Activated gamma-delta T cell (primary cell): ENCODE measurements around the gene C2CD2L.
"Not testable (repeated sequence)": the region's sequence is repeated elsewhere in the genome, so short reads cannot be mapped to it uniquely, and the experiment has no call there.

Source experiments
- DNase-seq: peaks from one replicate; lab custom pipeline; 2025; lab: John Stamatoyannopoulos, UW
- total RNA-seq, 2 donors: gene quantifications; one replicate each; lab custom pipeline; 2026; lab: John Stamatoyannopoulos, UW

C2CD2L gene
- 30.2 to 40.5 reads per million in 2 donors for total RNA-seq

DNA sequence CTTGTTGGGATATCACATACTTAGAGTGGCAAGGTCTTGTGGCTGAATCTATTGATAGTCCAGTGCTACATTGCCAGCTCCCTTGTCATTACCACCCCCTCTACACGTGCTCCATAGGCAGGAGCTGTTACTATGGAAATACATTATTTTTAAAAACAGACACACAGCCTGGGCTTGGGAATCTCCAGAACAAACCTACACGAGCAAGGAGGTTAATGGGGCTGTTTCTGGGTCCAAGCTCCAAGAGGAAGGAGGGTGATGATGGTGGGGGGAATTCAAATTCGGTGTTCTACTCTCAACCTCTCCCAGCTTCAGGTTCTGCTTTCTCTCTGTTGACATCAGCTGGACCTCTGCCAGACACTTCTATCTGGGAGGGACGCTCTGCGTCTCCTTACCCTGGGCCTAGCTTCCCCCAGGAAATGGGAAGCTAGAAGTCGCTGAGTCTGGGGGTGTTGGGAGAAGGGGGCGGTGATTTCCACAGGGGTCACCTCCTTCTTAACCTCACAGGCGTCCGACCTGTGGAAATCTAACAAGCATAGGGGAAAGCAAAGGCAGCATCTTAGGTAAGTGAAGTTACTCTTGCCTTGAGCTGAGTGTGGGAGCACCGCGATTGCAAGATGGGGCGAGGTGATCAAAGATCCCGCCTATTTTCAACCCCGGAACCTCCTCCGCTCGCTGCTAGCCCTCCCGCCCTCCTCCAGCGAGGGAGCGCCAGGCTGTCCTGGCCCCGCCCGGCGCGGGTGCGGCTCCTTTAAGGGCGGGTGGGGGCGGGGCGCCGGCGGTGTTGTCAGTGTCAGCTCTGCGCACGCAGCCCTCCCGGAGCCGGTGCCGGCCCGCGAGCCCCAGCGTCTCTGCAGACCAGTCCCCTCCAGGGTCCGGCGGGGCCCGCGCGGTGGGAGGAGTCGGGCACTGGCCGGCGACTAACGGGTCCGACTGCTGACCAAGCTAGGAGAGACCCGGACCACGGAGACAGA is at the start of gene C2CD2L:
C2CD2L (plus strand) TSS at position 781 of the 974 bp plus-strand sequence. CDS start 398 bp downstream, outside the sequence.
- DNase-seq, result peak; percentile 82

DNA sequence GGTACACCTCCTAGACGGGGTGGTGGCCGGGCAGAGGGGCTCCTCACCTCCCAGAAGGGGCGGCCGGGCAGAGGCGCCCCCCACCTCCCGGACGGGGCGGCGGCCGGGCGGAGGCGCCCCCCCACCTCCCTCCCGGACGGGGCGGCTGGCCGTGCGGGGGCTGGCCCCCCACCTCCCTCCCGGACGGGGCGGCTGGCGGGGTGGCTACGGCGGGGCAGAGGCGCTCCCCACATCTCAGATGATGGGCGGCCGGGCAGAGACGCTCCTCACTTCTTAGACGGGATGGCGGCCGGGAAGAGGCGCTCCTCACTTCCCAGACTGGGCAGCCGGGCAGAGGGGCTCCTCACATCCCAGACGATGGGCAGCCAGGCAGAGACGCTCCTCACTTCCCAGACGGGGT is 48.0 kb upstream of the C2CD2L start:
- DNase-seq, result not testable (repeated sequence)

DNA sequence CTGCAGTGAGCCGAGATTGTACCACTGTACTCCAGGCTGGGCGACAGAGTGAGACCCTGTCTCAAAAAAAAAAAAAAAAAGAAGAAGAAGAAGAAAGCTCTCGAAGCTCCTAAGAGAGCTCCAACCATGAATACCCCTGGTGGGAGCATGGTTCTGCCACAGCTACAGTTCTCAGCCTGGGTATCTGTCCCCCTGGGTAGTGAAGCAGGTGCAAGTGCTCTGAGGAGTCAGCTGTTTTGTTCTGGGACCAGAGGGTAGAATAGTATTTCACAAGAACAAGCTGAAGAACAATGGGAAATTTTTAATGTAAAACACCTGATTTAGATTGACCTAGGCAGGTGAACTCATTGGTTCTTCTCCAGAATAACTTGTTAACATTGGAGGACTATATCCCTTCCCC is 45.9 kb upstream of the C2CD2L start:
- no peak for DNase-seq

DNA sequence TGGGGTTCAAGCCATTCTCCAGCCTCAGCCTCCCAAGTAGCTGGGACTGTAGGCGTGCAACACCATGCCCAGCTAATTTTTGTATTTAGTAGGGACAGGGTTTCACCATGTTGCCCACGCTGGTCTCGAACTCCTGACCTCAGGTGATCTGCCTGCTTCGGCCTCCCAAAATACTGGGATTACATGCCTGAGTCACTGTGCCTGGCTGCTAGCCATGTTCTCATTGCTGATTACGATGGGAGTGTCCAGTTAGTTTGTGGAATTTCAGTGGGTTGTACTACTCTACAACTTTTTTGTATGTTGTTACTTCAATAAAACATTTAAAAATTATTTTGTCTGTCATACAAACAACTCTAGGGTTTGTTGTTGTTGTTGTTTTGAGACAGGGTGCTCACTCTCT is 44.4 kb upstream of the C2CD2L start:
- DNase-seq, result no peak

DNA sequence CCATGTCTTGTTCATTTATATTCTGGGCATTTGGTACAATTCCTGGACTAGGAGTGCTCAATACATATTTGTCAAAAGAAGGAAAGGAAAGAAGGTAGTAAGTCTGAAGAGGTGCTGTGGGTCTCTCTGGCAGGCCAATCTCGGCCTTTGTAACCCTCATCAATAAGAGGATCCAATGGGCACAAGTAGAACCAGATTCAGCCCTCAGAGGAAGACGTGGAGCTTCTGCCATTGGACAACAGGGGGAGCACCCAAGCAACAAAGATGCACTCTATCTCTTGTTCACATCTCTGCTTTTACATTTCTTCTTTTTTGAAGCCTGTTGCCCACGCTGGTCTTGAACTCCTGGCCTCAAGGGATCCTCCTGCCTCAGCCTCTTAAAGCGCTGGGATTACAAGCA is 41.8 kb upstream of the C2CD2L start:
- DNase-seq, result no peak

DNA sequence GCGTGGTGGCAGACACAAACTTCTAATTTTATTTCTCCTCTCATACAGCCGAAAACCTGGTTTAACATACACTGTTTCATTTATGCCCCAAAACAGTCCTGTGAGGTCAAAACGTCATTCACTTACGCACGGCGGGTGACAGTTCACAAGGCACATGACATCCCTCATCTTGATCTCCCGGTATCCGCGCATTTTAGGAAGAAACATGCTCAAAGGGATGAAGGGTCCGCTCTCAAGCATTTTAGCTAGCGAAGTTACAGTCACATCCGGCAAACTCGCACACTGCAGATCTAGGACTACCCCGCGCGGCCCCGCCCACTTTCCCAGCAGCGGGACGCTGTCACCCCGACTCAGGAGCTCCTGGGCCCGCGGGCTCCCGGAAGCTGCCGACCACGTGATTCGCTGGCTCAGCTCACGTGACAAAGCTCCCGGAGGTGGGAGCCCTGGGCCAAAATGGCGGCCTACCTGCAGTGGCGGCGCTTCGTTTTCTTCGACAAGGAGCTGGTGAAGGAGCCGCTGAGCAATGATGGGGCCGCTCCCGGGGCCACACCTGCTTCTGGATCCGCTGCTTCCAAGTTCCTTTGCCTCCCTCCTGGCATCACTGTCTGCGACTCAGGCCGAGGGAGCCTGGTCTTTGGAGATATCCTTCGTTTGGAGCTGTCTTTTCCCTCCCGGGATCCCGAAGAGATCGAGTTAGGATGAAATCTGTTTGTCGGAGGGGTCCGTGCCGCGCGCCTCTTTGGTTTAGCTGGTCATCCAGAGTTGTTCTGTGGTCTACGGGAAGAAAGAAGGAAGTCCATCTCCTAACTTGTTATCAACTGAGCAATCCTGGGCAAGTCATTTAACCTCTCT is 39.5 kb upstream of the C2CD2L start, which contains the start of gene VPS11:
VPS11 (plus strand) TSS at position 448 of the 852 bp plus-strand sequence; CDS start at position 454, 6 bp downstream.
- DNase-seq, result peak; percentile 98

DNA sequence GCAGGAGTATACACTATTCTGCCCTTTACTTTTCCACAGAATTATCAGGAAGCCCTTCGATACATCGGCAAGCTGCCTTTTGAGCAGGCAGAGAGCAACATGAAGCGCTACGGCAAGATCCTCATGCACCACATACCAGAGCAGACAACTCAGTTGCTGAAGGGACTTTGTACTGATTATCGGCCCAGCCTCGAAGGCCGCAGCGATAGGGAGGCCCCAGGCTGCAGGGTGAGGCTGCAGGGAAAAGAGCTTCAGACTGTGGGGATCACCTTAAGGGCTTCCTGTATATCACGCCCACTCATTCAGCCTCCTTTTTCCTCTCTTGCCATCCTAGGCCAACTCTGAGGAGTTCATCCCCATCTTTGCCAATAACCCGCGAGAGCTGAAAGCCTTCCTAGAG is 29.3 kb upstream of the C2CD2L start:
- DNase-seq, result no peak

DNA sequence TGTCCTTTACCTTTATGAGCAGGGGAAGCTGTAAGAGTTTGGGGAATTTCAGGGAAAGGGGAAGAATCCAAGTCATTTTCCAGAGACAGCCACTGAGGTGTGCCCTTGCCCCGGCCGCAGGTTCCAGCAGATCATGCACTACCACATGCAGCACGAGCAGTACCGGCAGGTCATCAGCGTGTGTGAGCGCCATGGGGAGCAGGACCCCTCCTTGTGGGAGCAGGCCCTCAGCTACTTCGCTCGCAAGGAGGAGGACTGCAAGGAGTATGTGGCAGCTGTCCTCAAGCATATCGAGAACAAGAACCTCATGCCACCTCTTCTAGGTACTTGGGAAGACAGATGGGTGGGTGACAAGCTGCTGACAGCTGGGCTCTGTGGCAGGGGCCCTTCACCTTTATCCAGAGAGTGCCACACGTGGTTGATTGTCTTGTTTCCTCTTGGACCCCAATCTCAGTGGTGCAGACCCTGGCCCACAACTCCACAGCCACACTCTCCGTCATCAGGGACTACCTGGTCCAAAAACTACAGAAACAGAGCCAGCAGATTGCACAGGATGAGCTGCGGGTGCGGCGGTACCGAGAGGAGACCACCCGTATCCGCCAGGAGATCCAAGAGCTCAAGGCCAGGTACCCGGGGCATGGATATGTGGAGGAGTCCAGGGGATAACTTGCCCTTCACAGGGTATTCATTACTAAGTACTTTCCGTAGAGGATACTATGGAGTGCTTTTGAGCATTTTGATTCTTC is 28.3 kb upstream of the C2CD2L start:
- no peak for DNase-seq

DNA sequence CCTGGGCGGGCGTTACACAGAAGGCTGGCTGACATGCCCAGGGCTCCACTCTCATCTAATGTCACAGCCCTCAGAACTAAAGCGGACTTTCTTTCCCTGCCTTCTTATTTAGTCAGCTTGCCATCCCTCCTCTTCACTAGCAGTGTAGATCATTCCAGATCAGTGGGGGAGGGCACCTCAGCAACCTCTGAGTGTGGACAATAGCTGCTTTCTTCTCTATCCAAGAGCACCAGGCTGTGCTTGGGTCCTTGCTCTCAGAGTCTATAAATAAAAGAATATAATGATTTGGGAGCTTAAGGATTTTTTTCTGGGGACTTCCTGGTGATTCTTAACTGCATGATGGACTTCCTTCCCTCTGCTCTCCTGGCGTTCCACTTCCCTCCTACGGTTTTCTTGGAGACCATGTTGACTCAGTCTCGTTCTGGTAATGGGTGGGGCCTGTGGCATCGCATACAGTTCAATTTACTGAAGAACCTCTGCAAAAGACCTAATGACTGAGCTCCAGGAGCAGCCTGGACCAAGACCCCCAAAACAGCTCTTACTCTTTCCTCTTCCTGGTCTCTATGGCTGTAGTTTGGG is 25.4 kb upstream of the C2CD2L start:
- no peak for DNase-seq

DNA sequence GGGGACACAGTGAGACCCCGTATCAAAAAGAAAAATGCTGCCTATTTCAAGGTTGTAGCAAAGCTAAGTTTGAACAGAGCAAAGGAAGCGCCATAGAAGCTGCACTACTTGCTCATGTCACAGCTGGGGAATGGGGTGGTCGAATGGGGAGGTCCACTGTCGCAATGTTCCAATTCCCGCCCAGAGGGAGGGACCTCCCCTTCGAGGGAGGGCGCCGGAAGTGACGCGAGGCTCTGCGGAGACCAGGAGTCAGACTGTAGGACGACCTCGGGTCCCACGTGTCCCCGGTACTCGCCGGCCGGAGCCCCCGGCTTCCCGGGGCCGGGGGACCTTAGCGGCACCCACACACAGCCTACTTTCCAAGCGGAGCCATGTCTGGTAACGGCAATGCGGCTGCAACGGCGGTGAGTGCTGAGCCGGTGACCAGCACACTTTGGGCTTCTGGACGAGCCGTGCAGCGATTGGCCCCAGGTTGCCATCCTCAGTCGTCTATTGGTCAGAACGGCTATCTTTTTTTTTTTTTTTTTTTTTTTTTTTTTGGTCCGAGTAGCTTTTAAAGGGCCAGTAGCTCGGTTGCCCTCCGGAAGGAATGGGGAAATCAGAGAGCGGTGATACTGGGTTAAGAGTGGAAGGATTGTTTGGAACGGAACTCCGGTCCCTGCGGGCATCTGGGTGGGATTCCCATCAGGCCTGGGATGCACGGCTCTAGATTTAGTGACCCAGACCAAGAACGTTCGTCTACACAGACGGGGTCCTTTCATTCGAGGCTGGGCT is 22.3 kb upstream of the C2CD2L start, which contains the start of gene HMBS:
HMBS (plus strand) TSS at position 219 of the 774 bp plus-strand sequence; CDS start at position 372, 153 bp downstream.
- peak; percentile 86 for DNase-seq

DNA sequence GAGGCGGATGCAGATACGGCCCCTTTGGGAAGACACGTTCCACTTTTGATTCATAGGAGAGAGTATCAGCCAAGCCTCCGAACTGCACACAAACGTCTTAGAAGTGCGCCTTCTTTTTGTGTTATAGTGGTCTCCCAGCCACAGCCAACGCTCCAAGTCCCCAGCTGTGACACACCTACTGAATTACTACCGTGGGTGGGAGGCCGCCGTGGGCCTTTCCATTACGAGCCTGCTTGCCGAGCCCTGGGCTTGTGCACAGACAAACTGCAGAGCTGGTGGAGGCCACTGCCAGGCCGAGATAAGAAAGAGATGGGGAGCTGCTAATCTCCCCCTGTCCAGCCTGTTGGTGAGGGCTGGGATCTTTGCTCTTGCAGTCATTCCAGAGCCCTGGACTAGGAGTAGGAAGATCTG is 21.7 kb upstream of the C2CD2L start:
- DNase-seq, result no peak

DNA sequence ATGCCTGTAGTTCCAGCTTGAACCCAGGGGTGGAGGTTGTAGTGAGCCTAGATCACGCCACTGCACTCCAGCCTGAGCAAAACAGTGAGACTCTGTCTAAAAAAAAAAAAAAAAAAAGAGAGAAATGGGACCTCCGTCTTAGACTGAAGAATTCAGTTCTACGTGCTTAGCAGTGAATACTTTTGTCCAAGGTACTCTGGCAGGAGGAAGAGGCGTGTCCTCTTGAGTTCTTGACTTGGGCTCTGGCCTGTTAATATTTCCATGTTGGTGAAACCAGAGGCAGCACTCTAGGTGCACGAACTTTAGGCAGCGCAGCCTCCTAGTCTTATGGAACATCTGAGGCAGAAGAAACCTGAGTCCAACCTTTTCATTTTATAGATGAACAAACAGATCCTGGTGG is 20.0 kb upstream of the C2CD2L start:
- DNase-seq, result no peak

DNA sequence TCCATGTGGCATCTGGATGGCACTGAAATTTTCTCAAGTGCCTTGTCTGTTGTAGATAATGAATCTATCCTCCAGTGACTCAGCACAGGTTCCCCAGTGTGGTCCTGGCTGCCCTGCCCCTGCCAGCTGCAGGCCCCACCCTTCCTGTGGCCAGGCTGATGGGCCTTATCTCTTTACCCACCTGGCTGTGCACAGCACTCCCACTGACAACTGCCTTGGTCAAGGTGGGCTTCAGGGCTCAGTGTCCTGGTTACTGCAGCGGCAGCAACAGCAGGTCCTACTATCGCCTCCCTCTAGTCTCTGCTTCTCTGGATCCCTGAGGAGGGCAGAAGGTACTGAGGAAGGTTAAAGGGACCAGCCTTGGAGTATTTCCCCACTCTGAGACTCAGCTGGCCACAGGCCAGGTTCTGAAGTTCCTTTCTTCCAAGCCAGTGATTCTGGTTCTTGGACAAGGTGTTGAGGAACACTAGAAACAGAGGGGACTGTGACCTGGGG is 19.4 kb upstream of the C2CD2L start:
- no peak for DNase-seq

DNA sequence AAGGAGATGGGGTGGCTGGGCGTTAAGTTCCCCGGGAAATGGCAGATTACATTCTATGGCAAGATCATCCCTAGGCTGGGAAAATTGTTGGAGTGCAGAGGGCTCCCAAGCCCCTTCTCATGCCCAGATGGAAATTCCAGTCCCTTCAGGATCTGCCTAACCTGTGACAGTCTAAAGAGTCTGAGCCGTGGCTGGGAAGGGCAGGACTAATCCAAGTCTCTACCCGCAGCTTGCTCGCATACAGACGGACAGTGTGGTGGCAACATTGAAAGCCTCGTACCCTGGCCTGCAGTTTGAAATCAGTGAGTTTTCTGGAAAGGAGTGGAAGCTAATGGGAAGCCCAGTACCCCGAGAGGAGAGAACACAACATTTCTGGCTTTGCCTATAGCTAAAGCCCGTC is 18.7 kb upstream of the C2CD2L start:
- DNase-seq, result no peak

DNA sequence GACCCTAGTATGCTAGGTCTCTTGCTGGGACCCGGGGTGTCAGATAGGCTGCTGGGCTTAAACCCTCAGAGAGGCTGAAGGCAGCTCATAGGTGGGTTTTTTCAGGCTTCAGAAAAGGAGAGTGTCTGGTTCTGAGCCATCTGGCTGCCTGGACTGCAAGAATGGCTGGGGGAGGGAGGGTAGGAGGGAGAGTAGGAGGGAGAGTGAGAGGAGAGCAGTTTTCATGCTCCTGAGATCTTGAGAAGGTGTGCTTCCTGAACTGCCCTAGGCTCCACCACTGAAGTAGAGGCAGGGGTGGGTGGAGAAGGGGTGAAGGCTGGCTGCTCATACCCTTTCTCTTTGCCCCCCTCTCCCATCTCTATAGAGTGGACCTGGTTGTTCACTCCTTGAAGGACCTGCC is 17.8 kb upstream of the C2CD2L start:
- no peak for DNase-seq

DNA sequence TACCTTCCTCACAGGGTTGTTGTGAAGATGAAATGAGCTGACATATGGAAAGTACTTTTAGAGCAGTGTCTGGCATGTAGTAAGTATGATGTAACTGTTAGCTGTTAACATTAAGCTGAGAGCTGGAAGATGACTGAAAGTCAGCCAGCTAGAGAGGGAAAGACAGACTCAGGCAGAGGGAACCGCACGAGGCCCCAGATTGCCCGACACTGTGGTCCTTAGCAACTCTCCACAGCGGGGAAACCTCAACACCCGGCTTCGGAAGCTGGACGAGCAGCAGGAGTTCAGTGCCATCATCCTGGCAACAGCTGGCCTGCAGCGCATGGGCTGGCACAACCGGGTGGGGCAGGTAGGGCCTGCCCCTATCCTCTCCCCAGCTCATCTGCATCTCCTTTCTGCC is 16.0 kb upstream of the C2CD2L start:
- DNase-seq, result no peak

DNA sequence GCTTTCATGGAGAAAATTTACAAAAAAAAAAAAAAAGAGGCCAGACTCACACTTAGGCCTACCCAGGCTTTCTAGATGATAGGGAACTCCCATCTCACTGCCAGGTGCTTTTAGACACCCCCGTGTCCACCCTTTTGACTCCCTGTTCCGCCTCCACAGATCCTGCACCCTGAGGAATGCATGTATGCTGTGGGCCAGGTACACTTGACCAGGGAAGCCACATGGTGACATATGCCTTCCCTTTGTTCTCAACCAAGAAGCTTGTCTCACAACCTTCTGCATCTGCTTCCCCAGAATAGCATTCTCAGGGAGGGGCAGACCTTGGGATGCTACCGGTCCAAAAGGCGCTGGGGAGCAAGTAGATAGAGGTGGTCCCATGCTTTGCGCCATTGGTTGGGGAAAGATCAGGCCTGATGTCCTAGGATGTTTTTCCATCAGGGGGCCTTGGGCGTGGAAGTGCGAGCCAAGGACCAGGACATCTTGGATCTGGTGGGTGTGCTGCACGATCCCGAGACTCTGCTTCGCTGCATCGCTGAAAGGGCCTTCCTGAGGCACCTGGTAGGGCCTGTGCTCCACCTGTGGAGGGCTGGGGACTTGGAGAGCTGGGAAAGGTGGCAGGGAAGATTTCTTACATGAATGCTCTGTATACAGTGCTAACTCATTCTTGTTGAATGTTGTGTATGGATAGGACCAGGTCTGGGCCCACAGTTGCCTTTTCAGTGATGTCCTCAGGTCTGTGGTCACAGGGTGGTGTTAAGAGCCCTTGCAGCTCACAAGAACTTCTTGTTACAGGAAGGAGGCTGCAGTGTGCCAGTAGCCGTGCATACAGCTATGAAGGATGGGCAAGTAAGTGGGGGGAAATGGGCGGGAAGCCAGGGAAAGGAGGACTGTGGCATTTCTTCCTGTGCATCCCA is 14.9 kb upstream of the C2CD2L start:
- no peak for DNase-seq

DNA sequence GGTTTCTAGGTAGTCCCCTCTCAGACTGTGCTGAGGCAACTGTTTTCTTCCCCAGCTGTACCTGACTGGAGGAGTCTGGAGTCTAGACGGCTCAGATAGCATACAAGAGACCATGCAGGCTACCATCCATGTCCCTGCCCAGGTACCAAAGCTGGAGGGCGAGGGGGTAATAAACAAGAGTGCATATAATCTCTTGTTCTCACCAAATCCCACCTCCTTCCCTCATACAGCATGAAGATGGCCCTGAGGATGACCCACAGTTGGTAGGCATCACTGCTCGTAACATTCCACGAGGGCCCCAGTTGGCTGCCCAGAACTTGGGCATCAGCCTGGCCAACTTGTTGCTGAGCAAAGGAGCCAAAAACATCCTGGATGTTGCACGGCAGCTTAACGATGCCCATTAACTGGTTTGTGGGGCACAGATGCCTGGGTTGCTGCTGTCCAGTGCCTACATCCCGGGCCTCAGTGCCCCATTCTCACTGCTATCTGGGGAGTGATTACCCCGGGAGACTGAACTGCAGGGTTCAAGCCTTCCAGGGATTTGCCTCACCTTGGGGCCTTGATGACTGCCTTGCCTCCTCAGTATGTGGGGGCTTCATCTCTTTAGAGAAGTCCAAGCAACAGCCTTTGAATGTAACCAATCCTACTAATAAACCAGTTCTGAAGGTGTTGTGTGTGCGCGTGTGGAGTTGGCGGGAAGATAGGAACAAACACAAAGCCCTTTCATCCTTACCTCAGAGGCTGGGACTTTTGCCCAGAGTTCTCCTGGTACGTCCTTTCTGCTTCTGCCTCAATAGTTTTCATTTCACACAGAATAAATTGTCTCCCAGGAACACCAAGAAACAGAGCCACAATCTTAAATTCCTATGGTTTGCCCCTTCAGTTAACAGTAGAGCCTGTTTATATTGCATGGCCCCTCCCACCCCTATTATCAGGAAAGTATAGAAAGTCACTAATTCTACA is 14.0 kb upstream of the C2CD2L start:
- DNase-seq, result no peak
